ENCODE measurements around the gene BNC2. TPM values are rescaled to one million over a fixed set of nuclear protein-coding genes. Genes with fewer than 3 reads are reported as not detected.

BNC2 gene
- total RNA-seq, 1 experiment from 2014 or later, result 0.20 TPM

- Histone ChIP-seq H3K4me1 (no peaks in the 10 kb centered on the region), H3K9me3 (no peaks in the 10 kb centered on the region), H3K4me3 (ENCODE audit: low read depth, low read length) (no peak overlapping the region), H3K27me3 (replicated peaks; ENCODE audit: control insufficient read depth, insufficient read depth, low read length) (no peaks in the 10 kb centered on the region), H3K36me3 (ENCODE audit: control insufficient read depth, insufficient read depth, low read length) (no peaks in the 10 kb centered on the region)
- BruUV-seq (replicated peaks), result no TSS peak
- DNase-seq, result no peak
- H3K27me3 Mint-ChIP-seq (ENCODE audit: insufficient read depth, unreplicated experiment), result peaks cover 5% of the 10 kb centered on the region
- intact Hi-C loops (cut with micrococcal nuclease; ENCODE audit: unreplicated experiment), result no loop called here
- ChIA-PET CTCF (no interaction called here), POLR2A (no interaction called here)
- H3K4me1 Mint-ChIP-seq (ENCODE audit: low read depth, unreplicated experiment), result no peaks in the 10 kb centered on the region
- H3K36me3 Mint-ChIP-seq (ENCODE audit: insufficient read depth, unreplicated experiment), result no peaks in the 10 kb centered on the region
- no peak overlapping the region for H3K27ac Mint-ChIP-seq (ENCODE audit: unreplicated experiment)
- no peaks in the 10 kb centered on the region for H3K9me3 Mint-ChIP-seq (ENCODE audit: unreplicated experiment)
- no peak for TF ChIP-seq CTCF (IDR thresholded peaks at IDR 0.05; ENCODE audit: insufficient read depth in 1 of 2, low read depth in 1 of 2, low read length in 1 of 2, severe bottlenecking in 1 of 2, unreplicated experiment in 1 of 2)
- no peak overlapping the region for H3K4me3 Mint-ChIP-seq (ENCODE audit: unreplicated experiment)
Observed at GRCh38 chr9:16597136-16597535, 273.3 kb downstream of the BNC2 start.

- no TSS peak for BruUV-seq (replicated peaks)
Observed at GRCh38 chr9:16595227-16595626, 275.2 kb downstream of the BNC2 start.

GRCh38 chr9:16594787-16595186, 275.7 kb downstream of the BNC2 start:
- Mint-ChIP-seq H3K27ac (ENCODE audit: unreplicated experiment) (no peak overlapping the region), H3K4me3 (ENCODE audit: unreplicated experiment) (no peak overlapping the region), H3K4me1 (ENCODE audit: low read depth, unreplicated experiment) (no peaks in the 10 kb centered on the region), H3K9me3 (ENCODE audit: unreplicated experiment) (no peaks in the 10 kb centered on the region), H3K27me3 (ENCODE audit: insufficient read depth, unreplicated experiment) (peaks cover 5% of the 10 kb centered on the region), H3K36me3 (ENCODE audit: insufficient read depth, unreplicated experiment) (no peaks in the 10 kb centered on the region)
- CTCF ChIA-PET, result no interaction called here
- no peak for DNase-seq
- TF ChIP-seq CTCF (IDR thresholded peaks at IDR 0.05; ENCODE audit: insufficient read depth in 1 of 2, low read depth in 1 of 2, low read length in 1 of 2, severe bottlenecking in 1 of 2, unreplicated experiment in 1 of 2), result no peak
- intact Hi-C loops (cut with micrococcal nuclease; ENCODE audit: unreplicated experiment), result no loop called here
- Histone ChIP-seq H3K4me3 (ENCODE audit: low read depth, low read length) (no peak overlapping the region), H3K27me3 (replicated peaks; ENCODE audit: control insufficient read depth, insufficient read depth, low read length) (no peaks in the 10 kb centered on the region), H3K4me1 (no peaks in the 10 kb centered on the region), H3K36me3 (ENCODE audit: control insufficient read depth, insufficient read depth, low read length) (no peaks in the 10 kb centered on the region), H3K9me3 (no peaks in the 10 kb centered on the region)
- POLR2A ChIA-PET, result no interaction called here
- BruUV-seq (replicated peaks), result no TSS peak

More at GRCh38 chr9:16595227-16595626, 275.2 kb downstream of the BNC2 start:
- Histone ChIP-seq H3K9me3 (no peaks in the 10 kb centered on the region), H3K4me1 (no peaks in the 10 kb centered on the region), H3K4me3 (ENCODE audit: low read depth, low read length) (no peak overlapping the region), H3K27me3 (replicated peaks; ENCODE audit: control insufficient read depth, insufficient read depth, low read length) (no peaks in the 10 kb centered on the region), H3K36me3 (ENCODE audit: control insufficient read depth, insufficient read depth, low read length) (no peaks in the 10 kb centered on the region)
- H3K4me1 Mint-ChIP-seq (ENCODE audit: low read depth, unreplicated experiment), result no peaks in the 10 kb centered on the region
- intact Hi-C loops (cut with micrococcal nuclease; ENCODE audit: unreplicated experiment), result no loop called here
- peaks cover 5% of the 10 kb centered on the region for H3K27me3 Mint-ChIP-seq (ENCODE audit: insufficient read depth, unreplicated experiment)
- H3K27ac Mint-ChIP-seq (ENCODE audit: unreplicated experiment), result no peak overlapping the region
- CTCF ChIA-PET, result no interaction called here
- H3K9me3 Mint-ChIP-seq (ENCODE audit: unreplicated experiment), result no peaks in the 10 kb centered on the region
- H3K36me3 Mint-ChIP-seq (ENCODE audit: insufficient read depth, unreplicated experiment), result no peaks in the 10 kb centered on the region
- DNase-seq, result no peak
- H3K4me3 Mint-ChIP-seq (ENCODE audit: unreplicated experiment), result no peak overlapping the region
- TF ChIP-seq CTCF (IDR thresholded peaks at IDR 0.05; ENCODE audit: insufficient read depth in 1 of 2, low read depth in 1 of 2, low read length in 1 of 2, severe bottlenecking in 1 of 2, unreplicated experiment in 1 of 2), result no peak
- POLR2A ChIA-PET, result no interaction called here

Measured in Caco-2 (cell line).